Measurements from ENCODE around the gene ADNP. TPM values are rescaled to one million over a fixed set of nuclear protein-coding genes. Genes with fewer than 3 reads are reported as not detected.

The ADNP gene
- total RNA-seq, 4 donors from 2014 or later = 48.2 to 54.9 (median 52.7) TPM

- TF ChIP-seq CTCF (IDR thresholded peaks at IDR 0.05; ENCODE audit: low read depth) = no peak
Measured at GRCh38 chr20:50852085-50852484, 79.2 kb downstream of the ADNP start.

GRCh38 chr20:50850721-50851286 lies 80.4 kb downstream of the ADNP start:
- TF ChIP-seq CTCF (IDR thresholded peaks at IDR 0.05; ENCODE audit: low read depth) = no peak

GRCh38 chr20:50848846-50849673 lies 82.2 kb downstream of the ADNP start:
- TF ChIP-seq CTCF (IDR thresholded peaks at IDR 0.05; ENCODE audit: low read depth) = no peak

- no peak for TF ChIP-seq CTCF (IDR thresholded peaks at IDR 0.05; ENCODE audit: low read depth)
Measured at GRCh38 chr20:50848341-50848808, 82.9 kb downstream of the ADNP start.

- TF ChIP-seq CTCF (IDR thresholded peaks at IDR 0.05; ENCODE audit: low read depth) = no peak
Measured at GRCh38 chr20:50845566-50846215, 85.5 kb downstream of the ADNP start.

- no peak for TF ChIP-seq CTCF (IDR thresholded peaks at IDR 0.05; ENCODE audit: low read depth)
Measured at GRCh38 chr20:50844430-50845100, 86.7 kb downstream of the ADNP start.

Data from subcutaneous adipose tissue (tissue), 4 donors.